Lower leg skin (tissue), 3 donors: ENCODE data around the gene SULT1A3.
"Not testable (repeated sequence)": the region's sequence is repeated elsewhere in the genome, so short reads cannot be mapped to it uniquely, and the experiment has no call there.

ENCODE experiments used
- POLR2A ChIP-seq, 2 donors: fragments of 450-650 bp; IDR thresholded peaks; one replicate each; pipeline ENCODE4 v1.6.1; 2016 to 2017; ENCODE audit warnings: antibody characterized with exemption in 2 of 2, mild to moderate bottlenecking in 1 of 2, moderate library complexity in 1 of 2
- TF ChIP-seq, protein P1 (sequence below), 3 donors: fragments of 450-650 bp; IDR thresholded peaks; one replicate each; pipeline ENCODE4 v1.5.1; 2016; ENCODE audit warnings: antibody characterized with exemption in 3 of 3, mild to moderate bottlenecking in 3 of 3, moderate library complexity in 2 of 3

DNA sequence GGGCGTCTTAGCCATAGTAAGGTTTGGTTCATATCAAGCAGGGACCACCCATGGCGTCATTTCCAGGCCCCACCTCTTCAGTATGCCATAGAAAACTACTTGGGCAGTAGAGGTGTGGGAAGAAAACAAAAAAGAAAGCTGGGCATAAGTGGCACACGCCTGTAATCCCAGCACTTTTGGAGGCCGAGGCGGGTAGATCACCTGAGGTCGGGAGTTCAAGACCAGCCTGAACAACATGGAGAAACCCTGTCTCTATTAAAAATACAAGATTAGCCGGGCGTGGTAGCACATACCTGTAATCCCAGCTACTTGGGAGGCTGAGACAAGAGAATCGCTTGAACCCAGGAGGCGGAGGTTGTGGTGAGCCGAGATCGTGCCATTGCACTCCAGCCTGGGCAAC lies 7.9 kb upstream of the SULT1A3 start:
- TF ChIP-seq, protein P1, sequence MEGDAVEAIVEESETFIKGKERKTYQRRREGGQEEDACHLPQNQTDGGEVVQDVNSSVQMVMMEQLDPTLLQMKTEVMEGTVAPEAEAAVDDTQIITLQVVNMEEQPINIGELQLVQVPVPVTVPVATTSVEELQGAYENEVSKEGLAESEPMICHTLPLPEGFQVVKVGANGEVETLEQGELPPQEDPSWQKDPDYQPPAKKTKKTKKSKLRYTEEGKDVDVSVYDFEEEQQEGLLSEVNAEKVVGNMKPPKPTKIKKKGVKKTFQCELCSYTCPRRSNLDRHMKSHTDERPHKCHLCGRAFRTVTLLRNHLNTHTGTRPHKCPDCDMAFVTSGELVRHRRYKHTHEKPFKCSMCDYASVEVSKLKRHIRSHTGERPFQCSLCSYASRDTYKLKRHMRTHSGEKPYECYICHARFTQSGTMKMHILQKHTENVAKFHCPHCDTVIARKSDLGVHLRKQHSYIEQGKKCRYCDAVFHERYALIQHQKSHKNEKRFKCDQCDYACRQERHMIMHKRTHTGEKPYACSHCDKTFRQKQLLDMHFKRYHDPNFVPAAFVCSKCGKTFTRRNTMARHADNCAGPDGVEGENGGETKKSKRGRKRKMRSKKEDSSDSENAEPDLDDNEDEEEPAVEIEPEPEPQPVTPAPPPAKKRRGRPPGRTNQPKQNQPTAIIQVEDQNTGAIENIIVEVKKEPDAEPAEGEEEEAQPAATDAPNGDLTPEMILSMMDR (IDR thresholded peaks at IDR 0.05) = not testable (repeated sequence)
- TF ChIP-seq POLR2A (IDR thresholded peaks at IDR 0.05) = not testable (repeated sequence)
